Cardiac septum (tissue), 1 donor: ENCODE results near the gene APLF. TPM values are rescaled to one million over a fixed set of nuclear protein-coding genes. Genes with fewer than 3 reads are reported as not detected.
"Not testable (repeated sequence)": the region's sequence is repeated elsewhere in the genome, so short reads cannot be mapped to it uniquely, and the experiment has no call there.

Source experiments
- DNase-seq: peaks from one replicate; pipeline ENCODE4 v3.0.0-alpha.2; 2020; ENCODE audit warnings: low spot score
- intact Hi-C: fragments of 100-400 bp; cut with DNase I; formaldehyde crosslinking; loops from one replicate; pipeline ENCODE4 v1.14.0; 2022
- total RNA-seq: library from RNA; stranded (reverse); fragmentation: NEBNext Ultra II Directional; extraction: Animal tissue kit (Norgen Biotek cat#: 25700); gene quantifications from one replicate; pipeline ENCODE4 v1.2.1, GENCODE V29; 2021
- donor health status: DM: no; HTN: no; CAD: no.

Gene APLF
- total RNA-seq, 1 donor from 2014 or later: 6.5 TPM

GRCh38 chr2:68564426-68564825 is 97.0 kb downstream of the APLF start:
- intact Hi-C loops: no loop called here
- no peak for DNase-seq

GRCh38 chr2:68565273-68565672 is 97.9 kb downstream of the APLF start:
- no peak for DNase-seq
- intact Hi-C loops: no loop called here

GRCh38 chr2:68565858-68566257 is 98.5 kb downstream of the APLF start:
- intact Hi-C loops: no loop called here
- no peak for DNase-seq

GRCh38 chr2:68566362-68566761 is 99.0 kb downstream of the APLF start:
- intact Hi-C loops: no loop called here
- no peak for DNase-seq

GRCh38 chr2:68568116-68568515 is 100.7 kb downstream of the APLF start:
- intact Hi-C loops: no loop called here
- no peak for DNase-seq

GRCh38 chr2:68569604-68570003 is 102.2 kb downstream of the APLF start:
- intact Hi-C loops: no loop called here
- DNase-seq: no peak

GRCh38 chr2:68570434-68570833 is 103.0 kb downstream of the APLF start:
- intact Hi-C loops, DNase-seq: not testable (repeated sequence)

GRCh38 chr2:68574202-68574791 is 106.9 kb downstream of the APLF start:
- intact Hi-C loops: no loop called here
- DNase-seq: no peak

- DNase-seq: no peak
- intact Hi-C loops: no loop called here
Measured at GRCh38 chr2:68577183-68577582, 109.8 kb downstream of the APLF start.

GRCh38 chr2:68579689-68580088 is 112.3 kb downstream of the APLF start:
- intact Hi-C loops: no loop called here
- DNase-seq: no peak

- intact Hi-C loops: no loop called here
Measured at GRCh38 chr2:68588589-68588988, 121.2 kb downstream of the APLF start.

GRCh38 chr2:68589963-68590362 is 122.6 kb downstream of the APLF start:
- DNase-seq: no peak
- intact Hi-C loops: loop anchor here (10.0 kb wide), 1 partner anchor 125 kb away; the partner anchor contains the start of genes APLF and FBXO48

More at GRCh38 chr2:68588589-68588988, 121.2 kb downstream of the APLF start:
- no peak for DNase-seq

- intact Hi-C loops: loop anchor here (10.0 kb wide), 1 partner anchor 126 kb away; the partner anchor contains the start of genes APLF and FBXO48
- no peak for DNase-seq
Measured at GRCh38 chr2:68590702-68591101, 123.3 kb downstream of the APLF start.

GRCh38 chr2:68591225-68591624 is 123.8 kb downstream of the APLF start:
- intact Hi-C loops: loop anchor here (10.0 kb wide), 1 partner anchor 126 kb away; the partner anchor contains the start of genes APLF and FBXO48
- no peak for DNase-seq

- intact Hi-C loops: loop anchor here (10.0 kb wide), 1 partner anchor 129 kb away; the partner anchor contains the start of genes APLF and FBXO48
Measured at GRCh38 chr2:68594041-68594440, 126.7 kb downstream of the APLF start.

GRCh38 chr2:68594674-68595492 is 127.5 kb downstream of the APLF start:
- intact Hi-C loops: loop anchor here (10.0 kb wide), 1 partner anchor 130 kb away; the partner anchor contains the start of genes APLF and FBXO48
- no peak for DNase-seq

More at GRCh38 chr2:68594041-68594440, 126.7 kb downstream of the APLF start:
- no peak for DNase-seq

- intact Hi-C loops: loop anchor here (10.0 kb wide), 1 partner anchor 131 kb away; the partner anchor contains the start of genes APLF and FBXO48
Measured at GRCh38 chr2:68595493-68595785, 128.1 kb downstream of the APLF start.

GRCh38 chr2:68600495-68600894 is 133.1 kb downstream of the APLF start:
- intact Hi-C loops, DNase-seq: not testable (repeated sequence)

More at GRCh38 chr2:68595493-68595785, 128.1 kb downstream of the APLF start:
- DNase-seq: not testable (repeated sequence)

GRCh38 chr2:68603059-68603458 is 135.7 kb downstream of the APLF start:
- intact Hi-C loops: no loop called here

GRCh38 chr2:68604077-68604476 is 136.7 kb downstream of the APLF start:
- intact Hi-C loops: no loop called here

More at GRCh38 chr2:68603059-68603458, 135.7 kb downstream of the APLF start:
- no peak for DNase-seq

GRCh38 chr2:68605939-68606338 is 138.6 kb downstream of the APLF start:
- intact Hi-C loops: no loop called here
- DNase-seq: no peak

More at GRCh38 chr2:68604077-68604476, 136.7 kb downstream of the APLF start:
- DNase-seq: no peak
